ENCODE measurements around the gene AMMECR1L. TPM values are rescaled to one million over a fixed set of nuclear protein-coding genes. Genes with fewer than 3 reads are reported as not detected.
A peak's percentile ranks its signal among the peaks of the same experiment; 100 is the strongest.

AMMECR1L gene
- total RNA-seq, 1 donor from 2014 or later, result 19.3 TPM

DNA sequence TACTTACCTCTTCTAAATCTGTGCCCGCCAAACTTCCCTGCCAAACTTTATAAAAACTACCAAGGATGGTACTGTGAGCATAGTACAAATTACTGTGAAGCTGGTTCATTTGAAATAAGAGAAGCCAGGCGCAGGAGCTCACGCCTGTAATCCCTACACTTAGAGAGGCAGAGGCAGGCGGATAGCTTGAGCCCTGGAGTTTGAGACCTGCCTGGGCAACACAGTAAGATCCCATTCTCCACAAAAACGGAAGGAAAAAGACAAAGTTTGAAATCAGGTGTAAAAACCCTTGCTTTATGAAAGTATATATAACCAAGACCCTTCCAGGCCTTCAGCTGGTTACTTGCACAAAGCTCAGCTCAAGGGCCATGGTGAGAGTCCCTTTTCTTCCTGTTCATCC, 5.9 kb downstream of the AMMECR1L start:
- intact Hi-C loops (cut with micrococcal nuclease), result loop anchor here (5.0 to 10.0 kb wide), 2 partner anchors 145 to 212 kb away; partner anchors contain the start of genes SAP130 and UGGT1
- no peak overlapping the region for H3K4me3 Mint-ChIP-seq (ENCODE audit: low read depth)

DNA sequence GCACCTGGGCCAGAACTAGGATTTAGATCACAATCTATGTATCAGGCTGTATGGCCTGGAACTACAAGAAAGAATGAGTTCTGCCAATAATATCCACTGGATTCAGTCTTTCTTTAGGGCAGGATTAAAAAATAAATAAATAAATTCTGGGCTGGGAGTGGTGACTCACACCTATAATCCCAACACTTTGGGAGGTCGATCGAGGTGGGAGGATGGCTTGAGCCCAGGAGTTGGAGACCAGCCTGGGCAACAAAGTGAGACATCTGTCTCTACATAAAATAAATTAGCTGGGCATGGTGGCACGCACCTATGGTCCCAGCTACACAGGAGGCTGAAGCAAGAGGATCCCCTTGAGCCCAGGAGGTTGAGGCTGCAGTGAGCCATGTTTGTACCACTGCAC, 8.1 kb downstream of the AMMECR1L start:
- intact Hi-C loops (cut with micrococcal nuclease), result loop anchor here (5.0 kb wide), 1 partner anchor 215 kb away; the partner anchor contains the start of gene UGGT1
- Mint-ChIP-seq H3K27ac (no peak overlapping the region), H3K4me3 (ENCODE audit: low read depth) (no peak overlapping the region), H3K27me3 (ENCODE audit: low read depth) (no peaks in the 10 kb centered on the region), H3K9me3 (no peaks in the 10 kb centered on the region), H3K4me1 (ENCODE audit: low read depth) (peaks cover 27% of the 10 kb centered on the region), H3K36me3 (ENCODE audit: low read depth) (peaks cover 59% of the 10 kb centered on the region)
- no peak for DNase-seq (ENCODE audit: low spot score)

More for the DNA sequence above, 5.9 kb downstream of the AMMECR1L start:
- Mint-ChIP-seq H3K4me1 (ENCODE audit: low read depth) (peaks cover 36% of the 10 kb centered on the region), H3K27ac (no peak overlapping the region), H3K9me3 (no peaks in the 10 kb centered on the region), H3K27me3 (ENCODE audit: low read depth) (no peaks in the 10 kb centered on the region), H3K36me3 (ENCODE audit: low read depth) (peaks cover 58% of the 10 kb centered on the region)
- DNase-seq (ENCODE audit: low spot score), result no peak

DNA sequence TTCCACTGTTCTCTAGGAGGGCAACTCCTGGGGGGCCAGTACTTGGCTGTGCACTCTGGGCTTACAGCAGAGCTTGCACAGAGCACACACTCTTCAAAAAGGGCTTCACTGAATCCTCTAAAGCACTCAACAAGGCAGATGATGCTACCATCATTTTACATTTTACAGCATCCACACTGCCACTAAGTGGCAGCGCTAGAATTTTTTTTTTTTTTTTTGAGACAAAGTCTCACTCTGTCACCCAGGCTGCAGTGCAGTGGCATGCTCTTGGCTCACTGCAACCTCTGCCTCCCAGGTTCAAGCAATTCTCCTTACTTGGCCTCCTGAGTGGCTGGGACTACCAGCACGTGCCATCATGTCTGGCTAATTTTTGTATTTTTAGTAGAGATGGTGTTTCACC, 8.6 kb downstream of the AMMECR1L start:
- Mint-ChIP-seq H3K9me3 (no peaks in the 10 kb centered on the region), H3K36me3 (ENCODE audit: low read depth) (peaks cover 58% of the 10 kb centered on the region), H3K4me1 (ENCODE audit: low read depth) (peaks cover 27% of the 10 kb centered on the region), H3K4me3 (ENCODE audit: low read depth) (no peak overlapping the region), H3K27ac (peak overlapping the region; percentile 50), H3K27me3 (ENCODE audit: low read depth) (no peaks in the 10 kb centered on the region)
- intact Hi-C loops (cut with micrococcal nuclease), result loop anchor here (5.0 kb wide), 1 partner anchor 215 kb away; the partner anchor contains the start of gene UGGT1
- DNase-seq (ENCODE audit: low spot score), result no peak

DNA sequence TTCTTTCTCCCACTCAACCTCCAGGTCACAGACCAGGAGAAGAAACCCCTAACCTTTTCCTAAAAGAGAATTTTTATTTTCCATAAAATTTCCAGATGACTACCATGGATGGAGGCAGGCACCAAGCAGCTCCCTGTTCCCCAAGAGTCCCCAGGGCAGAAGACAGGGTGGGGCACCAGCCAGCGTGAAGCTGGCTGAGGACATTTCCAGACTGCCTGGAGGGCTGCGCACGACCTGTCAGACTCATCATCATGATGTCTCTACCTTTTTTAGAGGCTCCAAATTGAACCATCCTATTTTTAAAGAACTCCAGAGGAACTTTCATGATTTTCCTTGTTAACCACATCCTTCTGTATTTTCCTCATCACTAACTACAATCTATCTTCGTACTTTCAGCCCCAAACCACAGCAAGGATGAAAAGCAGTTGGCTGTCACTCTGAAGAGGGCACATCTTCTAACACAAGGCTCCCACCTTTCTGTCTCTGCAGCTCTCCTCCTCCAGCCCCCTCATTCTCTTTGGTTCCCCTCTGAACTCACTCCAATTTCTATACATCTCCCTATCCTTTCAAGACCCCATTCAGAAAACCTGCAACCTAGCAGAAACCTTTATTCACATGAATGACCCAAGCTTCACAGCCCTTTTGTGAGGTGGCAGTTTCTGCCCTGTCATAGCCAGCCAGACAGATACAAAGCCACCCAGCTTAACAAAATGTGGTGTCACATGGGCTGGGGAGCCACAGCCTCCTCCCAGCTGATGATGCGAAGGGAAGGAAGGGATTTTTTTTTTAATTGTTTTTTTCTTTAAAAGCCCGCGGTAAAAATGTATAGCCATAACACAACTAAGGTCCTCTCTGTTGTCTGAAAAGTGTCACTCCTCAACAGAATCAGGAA, 11.1 kb downstream of the AMMECR1L start:
- no peak for DNase-seq (ENCODE audit: low spot score)
- Mint-ChIP-seq H3K27ac (peak overlapping the region; percentile 79), H3K27me3 (ENCODE audit: low read depth) (no peaks in the 10 kb centered on the region), H3K4me3 (ENCODE audit: low read depth) (peak overlapping the region; percentile 9), H3K9me3 (no peaks in the 10 kb centered on the region), H3K36me3 (ENCODE audit: low read depth) (peaks cover 58% of the 10 kb centered on the region), H3K4me1 (ENCODE audit: low read depth) (peaks cover 24% of the 10 kb centered on the region)
- intact Hi-C loops (cut with micrococcal nuclease), result loop anchor here (5.0 kb wide), 1 partner anchor 218 kb away; the partner anchor contains the start of gene UGGT1

DNA sequence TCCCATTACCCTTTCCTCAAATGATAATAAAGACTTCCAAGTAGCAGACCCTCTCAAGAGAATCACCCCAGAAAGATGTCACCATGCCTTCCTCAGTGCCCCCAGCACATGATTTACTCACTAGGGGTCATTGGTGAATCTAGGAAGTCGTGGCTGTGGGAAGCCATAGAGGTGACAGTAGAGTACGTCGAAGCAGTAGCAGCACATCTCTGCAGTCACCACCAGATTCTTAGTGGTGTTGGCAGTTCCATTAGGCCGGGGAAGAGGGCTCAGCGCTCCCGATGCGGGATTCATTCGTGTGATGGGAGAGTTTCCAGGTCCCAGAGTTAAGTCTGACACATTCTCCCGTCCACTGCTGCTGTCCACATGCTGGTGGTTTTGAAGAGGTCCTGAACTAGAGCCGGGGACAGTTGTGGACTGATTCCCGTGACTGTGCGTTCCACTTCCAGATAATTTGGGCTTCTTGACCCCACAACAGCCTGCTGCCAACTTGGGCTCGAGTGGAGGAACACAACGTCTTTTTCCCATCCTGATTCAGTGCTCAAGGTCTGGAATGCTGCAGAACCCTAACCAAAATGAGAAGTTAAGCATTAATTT, 12.0 kb downstream of the AMMECR1L start:
- Mint-ChIP-seq H3K4me3 (ENCODE audit: low read depth) (no peak overlapping the region), H3K36me3 (ENCODE audit: low read depth) (peaks cover 56% of the 10 kb centered on the region), H3K27me3 (ENCODE audit: low read depth) (no peaks in the 10 kb centered on the region), H3K9me3 (no peaks in the 10 kb centered on the region), H3K27ac (no peak overlapping the region), H3K4me1 (ENCODE audit: low read depth) (peaks cover 20% of the 10 kb centered on the region)
- no peak for DNase-seq (ENCODE audit: low spot score)
- intact Hi-C loops (cut with micrococcal nuclease), result no loop called here

DNA sequence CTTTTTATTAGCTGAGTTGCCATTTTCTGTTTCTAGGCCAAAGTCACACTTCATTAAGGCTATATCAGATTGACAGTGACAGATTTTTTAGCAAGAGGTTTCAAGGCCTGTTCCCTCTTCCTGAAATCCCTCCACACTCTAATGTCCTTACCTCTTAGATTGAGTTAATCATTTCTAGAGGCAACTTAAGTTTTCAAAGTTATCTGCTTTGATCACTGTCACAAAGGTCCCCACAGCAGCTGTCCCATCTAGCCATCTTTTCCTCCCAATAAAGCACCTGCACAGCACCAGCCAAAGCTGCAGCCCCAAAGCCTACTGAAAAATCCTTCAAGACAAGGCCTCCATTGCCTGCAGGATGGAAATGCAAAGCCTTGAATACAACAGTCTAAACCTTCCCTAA, 13.4 kb downstream of the AMMECR1L start:
- no peak overlapping the region for H3K4me3 Mint-ChIP-seq (ENCODE audit: low read depth)
- intact Hi-C loops (cut with micrococcal nuclease), result no loop called here
- peaks cover 59% of the 10 kb centered on the region for H3K36me3 Mint-ChIP-seq (ENCODE audit: low read depth)
- no peak for DNase-seq (ENCODE audit: low spot score)
- H3K27me3 Mint-ChIP-seq (ENCODE audit: low read depth), result no peaks in the 10 kb centered on the region
- no peak overlapping the region for H3K27ac Mint-ChIP-seq
- peaks cover 17% of the 10 kb centered on the region for H3K4me1 Mint-ChIP-seq (ENCODE audit: low read depth)
- H3K9me3 Mint-ChIP-seq, result no peaks in the 10 kb centered on the region

DNA sequence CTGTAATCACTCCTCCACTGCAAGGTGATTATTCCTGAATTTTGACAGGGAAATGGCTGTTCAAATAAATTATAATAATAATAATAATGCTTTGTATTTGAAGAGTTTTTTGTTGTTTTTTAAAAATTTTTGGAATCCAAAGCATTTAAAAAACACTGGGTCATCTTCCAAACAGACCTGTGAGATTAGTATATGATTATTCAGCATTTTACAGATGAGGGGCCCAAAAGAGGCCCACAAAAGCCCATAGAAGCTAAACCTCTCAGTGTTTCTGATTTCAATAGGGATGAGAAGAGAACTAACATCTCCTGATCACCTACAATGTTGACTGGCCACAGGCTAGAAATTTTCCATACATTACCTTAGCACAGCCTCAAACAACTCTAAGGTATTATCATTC, 19.8 kb downstream of the AMMECR1L start:
- Mint-ChIP-seq H3K9me3 (no peaks in the 10 kb centered on the region), H3K27ac (no peak overlapping the region), H3K27me3 (ENCODE audit: low read depth) (no peaks in the 10 kb centered on the region), H3K36me3 (ENCODE audit: low read depth) (peaks cover 62% of the 10 kb centered on the region), H3K4me3 (ENCODE audit: low read depth) (no peak overlapping the region), H3K4me1 (ENCODE audit: low read depth) (no peaks in the 10 kb centered on the region)
- intact Hi-C loops (cut with micrococcal nuclease), result no loop called here
- DNase-seq (ENCODE audit: low spot score), result no peak

DNA sequence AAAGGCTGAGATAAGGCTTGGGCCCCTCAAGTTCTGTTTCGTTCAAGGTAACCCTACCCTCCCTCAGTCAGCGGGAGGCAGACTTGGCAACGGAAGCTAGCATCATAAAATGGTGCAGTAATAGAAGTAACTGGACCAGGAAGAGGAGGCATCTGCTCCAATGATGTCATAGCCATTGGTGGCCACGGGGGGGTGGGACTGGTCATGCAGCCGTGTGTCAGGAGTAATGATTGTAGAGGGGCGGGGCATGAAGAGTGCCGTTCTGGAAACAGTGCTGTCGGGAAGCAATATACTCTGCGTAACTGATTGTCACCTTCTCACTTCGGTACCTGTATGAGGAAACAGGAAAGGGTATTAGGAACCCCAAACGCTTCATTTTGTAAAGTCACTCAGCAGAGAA, 20.9 kb downstream of the AMMECR1L start:
- Mint-ChIP-seq H3K4me1 (ENCODE audit: low read depth) (no peaks in the 10 kb centered on the region), H3K36me3 (ENCODE audit: low read depth) (peaks cover 59% of the 10 kb centered on the region), H3K9me3 (no peaks in the 10 kb centered on the region), H3K4me3 (ENCODE audit: low read depth) (no peak overlapping the region), H3K27ac (no peak overlapping the region), H3K27me3 (ENCODE audit: low read depth) (no peaks in the 10 kb centered on the region)
- intact Hi-C loops (cut with micrococcal nuclease), result no loop called here
- no peak for DNase-seq (ENCODE audit: low spot score)

DNA sequence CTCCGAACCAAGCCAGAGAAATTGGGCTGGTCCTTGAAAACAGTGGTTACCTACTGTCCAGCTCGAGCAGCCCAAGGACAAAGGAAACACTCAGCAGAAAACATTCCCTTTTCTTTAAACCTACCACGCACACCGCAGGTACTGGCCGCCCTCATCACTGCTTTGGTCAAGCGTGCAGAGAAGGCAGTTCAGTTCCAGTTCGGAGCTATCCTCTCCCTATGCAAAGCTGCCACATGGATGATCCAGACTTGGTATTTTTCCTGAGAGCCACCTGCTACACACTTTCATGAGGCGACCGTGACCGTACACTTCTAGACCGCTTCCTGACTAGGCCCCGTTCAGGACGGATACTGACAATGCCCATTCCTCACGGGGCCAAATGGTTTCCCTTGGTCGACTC, 23.5 kb downstream of the AMMECR1L start:
- no peaks in the 10 kb centered on the region for H3K27me3 Mint-ChIP-seq (ENCODE audit: low read depth)
- H3K4me3 Mint-ChIP-seq (ENCODE audit: low read depth), result no peak overlapping the region
- no peaks in the 10 kb centered on the region for H3K9me3 Mint-ChIP-seq
- intact Hi-C loops (cut with micrococcal nuclease), result no loop called here
- H3K27ac Mint-ChIP-seq, result no peak overlapping the region
- peaks cover 41% of the 10 kb centered on the region for H3K36me3 Mint-ChIP-seq (ENCODE audit: low read depth)
- DNase-seq (ENCODE audit: low spot score), result no peak
- peaks cover 9% of the 10 kb centered on the region for H3K4me1 Mint-ChIP-seq (ENCODE audit: low read depth)

DNA sequence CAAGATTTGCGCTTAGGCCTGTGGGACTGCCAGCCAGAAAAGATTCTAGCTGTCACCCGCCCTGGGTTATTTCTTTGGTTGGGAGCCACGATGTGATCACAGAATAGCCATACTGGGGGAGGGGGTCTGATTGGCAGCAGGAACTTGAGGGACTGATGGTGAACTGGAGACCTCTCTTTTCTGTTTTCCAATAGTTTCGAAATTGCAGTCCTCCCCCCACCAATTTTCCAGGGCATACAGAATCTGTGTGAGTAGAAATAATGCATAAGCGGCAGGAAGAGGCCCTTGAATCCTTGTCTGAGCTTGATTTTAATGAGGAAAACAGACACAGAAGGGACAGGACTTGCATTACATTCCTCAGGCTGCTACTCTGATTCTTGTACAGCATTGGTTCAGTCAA, 25.6 kb downstream of the AMMECR1L start:
- no peaks in the 10 kb centered on the region for H3K27me3 Mint-ChIP-seq (ENCODE audit: low read depth)

DNA sequence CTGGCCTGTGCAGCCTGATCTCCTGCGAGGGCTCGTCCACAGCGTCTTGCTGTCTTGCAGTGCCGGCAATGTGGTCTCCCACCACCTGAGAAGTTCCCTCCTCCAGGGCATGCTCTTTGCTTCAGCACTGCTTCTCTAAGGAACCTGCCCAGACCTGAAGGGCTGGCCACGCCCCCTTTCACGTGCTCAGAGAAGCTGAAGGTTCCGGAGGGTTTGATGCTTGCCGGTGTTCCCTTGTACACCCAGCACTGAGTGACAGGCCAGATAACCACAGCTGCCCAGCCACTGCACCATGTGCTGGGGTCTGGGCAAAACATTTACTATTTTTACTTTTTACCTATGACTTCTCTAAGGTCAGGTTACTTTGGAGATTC, 26.1 kb downstream of the AMMECR1L start:
- H3K27ac Mint-ChIP-seq, result no peak overlapping the region
- no peaks in the 10 kb centered on the region for H3K9me3 Mint-ChIP-seq
- H3K4me1 Mint-ChIP-seq (ENCODE audit: low read depth), result peaks cover 17% of the 10 kb centered on the region
- DNase-seq (ENCODE audit: low spot score), result peak; percentile 34
- intact Hi-C loops (cut with micrococcal nuclease), result loop anchor here (2.0 to 10.0 kb wide), 2 partner anchors 169 to 335 kb away; partner anchors contain the start of genes IWS1 and SAP130
- H3K36me3 Mint-ChIP-seq (ENCODE audit: low read depth), result peaks cover 30% of the 10 kb centered on the region
- peak overlapping the region; percentile 57 for H3K4me3 Mint-ChIP-seq (ENCODE audit: low read depth)
- H3K27me3 Mint-ChIP-seq (ENCODE audit: low read depth), result no peaks in the 10 kb centered on the region

More for the DNA sequence above, 25.6 kb downstream of the AMMECR1L start:
- intact Hi-C loops (cut with micrococcal nuclease), result no loop called here
- no peak overlapping the region for H3K27ac Mint-ChIP-seq
- H3K4me1 Mint-ChIP-seq (ENCODE audit: low read depth), result peaks cover 17% of the 10 kb centered on the region
- peaks cover 35% of the 10 kb centered on the region for H3K36me3 Mint-ChIP-seq (ENCODE audit: low read depth)
- no peaks in the 10 kb centered on the region for H3K9me3 Mint-ChIP-seq
- H3K4me3 Mint-ChIP-seq (ENCODE audit: low read depth), result no peak overlapping the region
- DNase-seq (ENCODE audit: low spot score), result no peak

DNA sequence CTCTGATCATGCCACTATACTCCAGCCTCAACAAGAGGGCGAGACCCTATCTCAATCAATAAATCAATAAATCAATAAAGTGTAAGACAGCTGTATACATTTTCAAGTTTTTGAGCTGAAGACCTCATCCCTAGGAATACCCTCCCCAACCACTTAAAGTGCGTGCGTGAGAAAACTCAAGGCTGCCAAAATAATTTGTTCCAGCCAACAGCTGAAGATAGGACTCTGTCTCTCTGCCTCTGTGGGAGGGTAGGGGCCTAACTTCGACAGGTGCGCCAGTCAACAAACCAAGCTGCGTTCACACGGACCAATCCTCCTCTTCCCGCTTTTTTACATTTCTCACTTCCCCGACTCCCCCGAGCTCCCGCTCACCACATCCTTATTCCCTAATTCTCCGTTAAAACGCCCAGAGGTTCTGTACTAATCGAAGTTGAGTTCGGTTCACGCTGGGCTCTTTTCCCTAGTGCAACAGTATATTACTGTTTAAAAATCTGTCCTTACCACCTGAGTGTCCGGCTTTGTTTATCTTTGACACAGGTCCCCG, 28.4 kb downstream of the AMMECR1L start:
- H3K4me1 Mint-ChIP-seq (ENCODE audit: low read depth), result peaks cover 26% of the 10 kb centered on the region
- H3K27me3 Mint-ChIP-seq (ENCODE audit: low read depth), result no peaks in the 10 kb centered on the region
- H3K27ac Mint-ChIP-seq, result peak overlapping the region; percentile 91
- peaks cover 30% of the 10 kb centered on the region for H3K36me3 Mint-ChIP-seq (ENCODE audit: low read depth)
- no peaks in the 10 kb centered on the region for H3K9me3 Mint-ChIP-seq
- peak overlapping the region; percentile 100 for H3K4me3 Mint-ChIP-seq (ENCODE audit: low read depth)
- DNase-seq (ENCODE audit: low spot score), result peak; percentile 13
- intact Hi-C loops (cut with micrococcal nuclease), result loop anchor here (10.0 kb wide), 1 partner anchor 333 kb away; the partner anchor contains the start of gene IWS1
